ENCODE measurements around the gene ZNF79. TPM values are rescaled to one million over a fixed set of nuclear protein-coding genes. Genes with fewer than 3 reads are reported as not detected.

ZNF79 gene
- total and polyA plus RNA-seq, 2 of the 8 experiments (the other 6 are each of a cell fraction or from before 2014, with no cell fraction given): 2.4 to 7.4 TPM

DNA sequence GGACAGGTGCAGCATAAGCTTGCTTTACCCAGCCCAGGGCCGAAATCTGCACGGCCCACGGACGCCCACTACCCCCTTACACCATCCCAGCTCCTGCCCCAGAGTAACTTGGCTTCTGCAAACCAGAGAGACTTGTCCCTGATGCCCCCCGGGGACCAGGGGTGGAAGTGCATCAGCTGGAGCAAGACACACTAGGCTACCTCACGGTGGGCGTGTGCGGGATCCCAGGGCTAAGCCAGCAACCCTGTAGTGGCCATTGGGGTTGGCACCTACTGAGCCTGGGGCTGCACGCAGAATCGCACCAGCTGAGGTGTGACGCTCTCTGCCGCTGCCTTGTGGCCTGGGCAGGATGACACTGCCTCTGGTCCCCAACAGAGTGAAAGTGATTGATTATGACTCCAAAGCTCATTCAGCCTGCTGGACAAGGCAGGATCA, 6.1 kb upstream of the ZNF79 start (continued):
- TF ChIP-seq RNF2 (IDR thresholded peaks at IDR 0.05; ENCODE audit: borderline replicate concordance, low read depth, low read length, missing control alignments, poor library complexity, severe bottlenecking): no peak
- TF ChIP-seq POU5F1 (IDR thresholded peaks at IDR 0.05; ENCODE audit: low read depth, low read length): no peak
- TF ChIP-seq SAP30 (IDR thresholded peaks at IDR 0.05; ENCODE audit: insufficient read depth, insufficient replicate concordance, low read length): no peak
- TF ChIP-seq TCF12 (IDR thresholded peaks at IDR 0.05; ENCODE audit: low read depth, low read length): no peak
- TF ChIP-seq, protein P1, sequence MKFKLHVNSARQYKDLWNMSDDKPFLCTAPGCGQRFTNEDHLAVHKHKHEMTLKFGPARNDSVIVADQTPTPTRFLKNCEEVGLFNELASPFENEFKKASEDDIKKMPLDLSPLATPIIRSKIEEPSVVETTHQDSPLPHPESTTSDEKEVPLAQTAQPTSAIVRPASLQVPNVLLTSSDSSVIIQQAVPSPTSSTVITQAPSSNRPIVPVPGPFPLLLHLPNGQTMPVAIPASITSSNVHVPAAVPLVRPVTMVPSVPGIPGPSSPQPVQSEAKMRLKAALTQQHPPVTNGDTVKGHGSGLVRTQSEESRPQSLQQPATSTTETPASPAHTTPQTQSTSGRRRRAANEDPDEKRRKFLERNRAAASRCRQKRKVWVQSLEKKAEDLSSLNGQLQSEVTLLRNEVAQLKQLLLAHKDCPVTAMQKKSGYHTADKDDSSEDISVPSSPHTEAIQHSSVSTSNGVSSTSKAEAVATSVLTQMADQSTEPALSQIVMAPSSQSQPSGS (IDR thresholded peaks at IDR 0.05; ENCODE audit: low read length): no peak
- TF ChIP-seq, protein P2, sequence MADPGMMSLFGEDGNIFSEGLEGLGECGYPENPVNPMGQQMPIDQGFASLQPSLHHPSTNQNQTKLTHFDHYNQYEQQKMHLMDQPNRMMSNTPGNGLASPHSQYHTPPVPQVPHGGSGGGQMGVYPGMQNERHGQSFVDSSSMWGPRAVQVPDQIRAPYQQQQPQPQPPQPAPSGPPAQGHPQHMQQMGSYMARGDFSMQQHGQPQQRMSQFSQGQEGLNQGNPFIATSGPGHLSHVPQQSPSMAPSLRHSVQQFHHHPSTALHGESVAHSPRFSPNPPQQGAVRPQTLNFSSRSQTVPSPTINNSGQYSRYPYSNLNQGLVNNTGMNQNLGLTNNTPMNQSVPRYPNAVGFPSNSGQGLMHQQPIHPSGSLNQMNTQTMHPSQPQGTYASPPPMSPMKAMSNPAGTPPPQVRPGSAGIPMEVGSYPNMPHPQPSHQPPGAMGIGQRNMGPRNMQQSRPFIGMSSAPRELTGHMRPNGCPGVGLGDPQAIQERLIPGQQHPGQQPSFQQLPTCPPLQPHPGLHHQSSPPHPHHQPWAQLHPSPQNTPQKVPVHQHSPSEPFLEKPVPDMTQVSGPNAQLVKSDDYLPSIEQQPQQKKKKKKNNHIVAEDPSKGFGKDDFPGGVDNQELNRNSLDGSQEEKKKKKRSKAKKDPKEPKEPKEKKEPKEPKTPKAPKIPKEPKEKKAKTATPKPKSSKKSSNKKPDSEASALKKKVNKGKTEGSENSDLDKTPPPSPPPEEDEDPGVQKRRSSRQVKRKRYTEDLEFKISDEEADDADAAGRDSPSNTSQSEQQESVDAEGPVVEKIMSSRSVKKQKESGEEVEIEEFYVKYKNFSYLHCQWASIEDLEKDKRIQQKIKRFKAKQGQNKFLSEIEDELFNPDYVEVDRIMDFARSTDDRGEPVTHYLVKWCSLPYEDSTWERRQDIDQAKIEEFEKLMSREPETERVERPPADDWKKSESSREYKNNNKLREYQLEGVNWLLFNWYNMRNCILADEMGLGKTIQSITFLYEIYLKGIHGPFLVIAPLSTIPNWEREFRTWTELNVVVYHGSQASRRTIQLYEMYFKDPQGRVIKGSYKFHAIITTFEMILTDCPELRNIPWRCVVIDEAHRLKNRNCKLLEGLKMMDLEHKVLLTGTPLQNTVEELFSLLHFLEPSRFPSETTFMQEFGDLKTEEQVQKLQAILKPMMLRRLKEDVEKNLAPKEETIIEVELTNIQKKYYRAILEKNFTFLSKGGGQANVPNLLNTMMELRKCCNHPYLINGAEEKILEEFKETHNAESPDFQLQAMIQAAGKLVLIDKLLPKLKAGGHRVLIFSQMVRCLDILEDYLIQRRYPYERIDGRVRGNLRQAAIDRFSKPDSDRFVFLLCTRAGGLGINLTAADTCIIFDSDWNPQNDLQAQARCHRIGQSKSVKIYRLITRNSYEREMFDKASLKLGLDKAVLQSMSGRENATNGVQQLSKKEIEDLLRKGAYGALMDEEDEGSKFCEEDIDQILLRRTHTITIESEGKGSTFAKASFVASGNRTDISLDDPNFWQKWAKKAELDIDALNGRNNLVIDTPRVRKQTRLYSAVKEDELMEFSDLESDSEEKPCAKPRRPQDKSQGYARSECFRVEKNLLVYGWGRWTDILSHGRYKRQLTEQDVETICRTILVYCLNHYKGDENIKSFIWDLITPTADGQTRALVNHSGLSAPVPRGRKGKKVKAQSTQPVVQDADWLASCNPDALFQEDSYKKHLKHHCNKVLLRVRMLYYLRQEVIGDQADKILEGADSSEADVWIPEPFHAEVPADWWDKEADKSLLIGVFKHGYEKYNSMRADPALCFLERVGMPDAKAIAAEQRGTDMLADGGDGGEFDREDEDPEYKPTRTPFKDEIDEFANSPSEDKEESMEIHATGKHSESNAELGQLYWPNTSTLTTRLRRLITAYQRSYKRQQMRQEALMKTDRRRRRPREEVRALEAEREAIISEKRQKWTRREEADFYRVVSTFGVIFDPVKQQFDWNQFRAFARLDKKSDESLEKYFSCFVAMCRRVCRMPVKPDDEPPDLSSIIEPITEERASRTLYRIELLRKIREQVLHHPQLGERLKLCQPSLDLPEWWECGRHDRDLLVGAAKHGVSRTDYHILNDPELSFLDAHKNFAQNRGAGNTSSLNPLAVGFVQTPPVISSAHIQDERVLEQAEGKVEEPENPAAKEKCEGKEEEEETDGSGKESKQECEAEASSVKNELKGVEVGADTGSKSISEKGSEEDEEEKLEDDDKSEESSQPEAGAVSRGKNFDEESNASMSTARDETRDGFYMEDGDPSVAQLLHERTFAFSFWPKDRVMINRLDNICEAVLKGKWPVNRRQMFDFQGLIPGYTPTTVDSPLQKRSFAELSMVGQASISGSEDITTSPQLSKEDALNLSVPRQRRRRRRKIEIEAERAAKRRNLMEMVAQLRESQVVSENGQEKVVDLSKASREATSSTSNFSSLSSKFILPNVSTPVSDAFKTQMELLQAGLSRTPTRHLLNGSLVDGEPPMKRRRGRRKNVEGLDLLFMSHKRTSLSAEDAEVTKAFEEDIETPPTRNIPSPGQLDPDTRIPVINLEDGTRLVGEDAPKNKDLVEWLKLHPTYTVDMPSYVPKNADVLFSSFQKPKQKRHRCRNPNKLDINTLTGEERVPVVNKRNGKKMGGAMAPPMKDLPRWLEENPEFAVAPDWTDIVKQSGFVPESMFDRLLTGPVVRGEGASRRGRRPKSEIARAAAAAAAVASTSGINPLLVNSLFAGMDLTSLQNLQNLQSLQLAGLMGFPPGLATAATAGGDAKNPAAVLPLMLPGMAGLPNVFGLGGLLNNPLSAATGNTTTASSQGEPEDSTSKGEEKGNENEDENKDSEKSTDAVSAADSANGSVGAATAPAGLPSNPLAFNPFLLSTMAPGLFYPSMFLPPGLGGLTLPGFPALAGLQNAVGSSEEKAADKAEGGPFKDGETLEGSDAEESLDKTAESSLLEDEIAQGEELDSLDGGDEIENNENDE (IDR thresholded peaks at IDR 0.05; ENCODE audit: insufficient replicate concordance, low read length): no peak
- no peak for TF ChIP-seq CHD2 (IDR thresholded peaks at IDR 0.05; ENCODE audit: low read length)
- TF ChIP-seq RAD21 (IDR thresholded peaks at IDR 0.05 in 1 of 2, conservative IDR thresholded peaks at IDR 0.05 in 1 of 2; ENCODE audit: low read depth in 2 of 2, low read length in 2 of 2): peak; percentile 63 to 70
- peak; percentile 40; the same call in 1 of the 2 replicates for TF ChIP-seq CREB1 (IDR thresholded peaks at IDR 0.05)

Data from H1 (cell line).